SK-N-MC (cell line): ENCODE results near the gene PFN3.

Source experiments
- EZH2 ChIP-seq: fragments of 200-600 bp; sonication (generic); IDR thresholded peaks from one replicate; pipeline ENCODE4 v1.6.1; 2017; ENCODE audit warnings: antibody characterized with exemption
- FOXP2 ChIP-seq: optimal IDR thresholded peaks from 2 replicates; pipeline ENCODE3; 2011; ENCODE audit warnings: mild to moderate bottlenecking, moderate library complexity; ENCODE audit not compliant: insufficient read depth; ENCODE audit errors: extremely low read length, control extremely low read depth
- POLR2AphosphoS5 ChIP-seq: IDR thresholded peaks from 2 replicates; pipeline ENCODE4 v1.6.1; 2012; ENCODE audit warnings: mild to moderate bottlenecking, low read depth, low read length, borderline replicate concordance

DNA sequence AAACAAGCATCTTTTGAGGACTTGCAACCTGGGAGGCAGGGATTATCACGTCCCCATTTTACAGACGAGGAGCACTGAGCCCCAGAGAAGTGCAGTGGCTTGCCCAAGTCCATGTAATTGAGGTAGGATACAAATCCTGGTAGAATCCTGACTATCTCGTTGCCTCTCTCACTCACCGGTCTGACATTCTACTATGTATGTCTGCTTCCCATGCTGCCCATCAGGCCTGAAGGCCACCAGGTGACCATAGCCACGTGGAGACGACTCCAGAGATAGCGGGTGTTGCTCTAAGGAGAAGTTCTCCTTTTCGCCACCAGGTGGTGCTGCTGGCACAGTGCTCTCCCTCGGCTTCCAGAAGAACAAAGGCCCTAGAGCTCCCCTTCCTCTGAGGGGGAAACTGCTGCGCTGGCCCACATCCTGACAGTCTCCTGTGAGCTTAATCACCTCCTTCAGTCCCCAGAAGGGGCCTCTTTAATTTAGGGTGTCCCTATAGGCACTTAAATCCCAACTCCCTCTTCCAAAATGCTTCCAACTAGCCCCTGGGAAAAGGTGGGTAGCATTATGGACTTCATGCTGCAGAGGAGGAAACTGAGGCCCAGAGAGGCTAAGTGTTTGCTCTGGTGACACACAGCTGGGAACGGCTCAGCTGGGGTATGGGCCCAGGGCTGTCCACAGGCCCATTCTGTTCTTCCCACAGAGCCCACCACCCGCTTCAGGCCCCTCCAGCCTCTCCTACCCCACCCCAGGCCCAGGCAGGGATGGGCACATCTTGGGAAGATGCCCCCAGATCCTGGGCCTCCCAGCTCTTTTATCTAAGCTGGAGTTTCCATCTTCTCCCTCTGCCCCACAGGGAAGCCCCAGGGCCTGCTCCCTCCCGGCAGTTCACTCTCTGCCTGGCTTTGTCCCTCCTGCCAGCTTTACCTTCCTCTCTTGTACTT, 9.8 kb downstream of the PFN3 start:
- TF ChIP-seq POLR2AphosphoS5, result no peak
- no peak for TF ChIP-seq FOXP2
- TF ChIP-seq EZH2, result no peak
